ENCODE measurements around the gene XAGE3. TPM values are rescaled to one million over a fixed set of nuclear protein-coding genes. Genes with fewer than 3 reads are reported as not detected.
"Not testable (repeated sequence)": the region's sequence is repeated elsewhere in the genome, so short reads cannot be mapped to it uniquely, and the experiment has no call there.

The XAGE3 gene
- total and polyA plus RNA-seq, 10 donors, result not detected

DNA sequence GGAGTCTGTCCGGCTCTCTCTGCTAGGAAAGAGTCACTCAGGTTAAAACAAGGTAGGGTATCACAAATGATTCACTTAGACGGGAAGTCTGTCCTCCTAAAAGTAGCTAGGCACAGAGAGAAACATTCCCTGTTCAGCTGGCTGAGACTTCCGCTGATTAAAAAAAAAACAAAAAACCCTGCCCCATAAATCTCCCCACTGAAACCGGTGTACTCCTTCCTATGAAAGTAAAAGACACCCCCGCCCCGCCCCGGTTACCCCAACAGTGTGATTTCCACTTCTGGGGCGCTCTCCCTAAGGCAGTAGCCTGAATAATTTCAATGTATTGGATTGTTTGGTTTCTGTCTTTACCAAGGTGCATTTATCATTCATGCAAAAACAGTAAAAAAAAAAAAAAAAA, 28.6 kb upstream of the XAGE3 start:
- H3K27ac ChIP-seq; H3K36me3 ChIP-seq; H3K27me3 ChIP-seq (replicated peaks in 1 of 7); H3K4me1 ChIP-seq; DNase-seq; intact Hi-C loops (cut with DNase I; ENCODE audit: low total_unique reads); H3K4me3 ChIP-seq; H3K9me3 ChIP-seq: not testable (repeated sequence)
- WGBS, 5 donors, result no CpG with 5 or more reads among the region's 8 CpGs

GRCh38 chrX:52888090-52888489, 20.2 kb upstream of the XAGE3 start:
- not testable (repeated sequence) for H3K27ac ChIP-seq, DNase-seq

GRCh38 chrX:52887459-52887858, 19.6 kb upstream of the XAGE3 start:
- intact Hi-C loops (cut with DNase I; ENCODE audit: low total_unique reads); H3K4me1 ChIP-seq; H3K27me3 ChIP-seq (replicated peaks in 1 of 7); DNase-seq; H3K27ac ChIP-seq; H3K9me3 ChIP-seq; H3K4me3 ChIP-seq; H3K36me3 ChIP-seq: not testable (repeated sequence)
- no CpG with 5 or more reads among the region's 10 CpGs for WGBS, 5 donors

More at GRCh38 chrX:52888090-52888489, 20.2 kb upstream of the XAGE3 start:
- H3K36me3 ChIP-seq; H3K9me3 ChIP-seq; H3K27me3 ChIP-seq (replicated peaks in 1 of 7); H3K4me1 ChIP-seq; intact Hi-C loops (cut with DNase I; ENCODE audit: low total_unique reads); H3K4me3 ChIP-seq: not testable (repeated sequence)
- no CpG with 5 or more reads among the region's 9 CpGs for WGBS, 5 donors

- H3K9me3 ChIP-seq; H3K4me3 ChIP-seq; H3K36me3 ChIP-seq; DNase-seq; H3K4me1 ChIP-seq; intact Hi-C loops (cut with DNase I; ENCODE audit: low total_unique reads); H3K27ac ChIP-seq: not testable (repeated sequence)
- WGBS, 5 donors, result 63 to 72% (median 65%) methylated on average over 4 to 6 of the region's 6 CpGs
- peaks cover 0 to 25% (median 0%) of the 10 kb centered on the region in 7 donors for H3K27me3 ChIP-seq (replicated peaks in 1 of 7)
These were observed 8.5 kb upstream of the XAGE3 start for GRCh38 chrX:52876386-52876785.

GRCh38 chrX:52875436-52875835, 7.6 kb upstream of the XAGE3 start:
- peaks cover 0 to 25% (median 0%) of the 10 kb centered on the region in 7 donors for H3K27me3 ChIP-seq (replicated peaks in 1 of 7)
- intact Hi-C loops (cut with DNase I; ENCODE audit: low total_unique reads); H3K4me1 ChIP-seq; H3K9me3 ChIP-seq; H3K27ac ChIP-seq; DNase-seq; H3K4me3 ChIP-seq; H3K36me3 ChIP-seq: not testable (repeated sequence)
- 81 to 90% (median 86%) methylated on average over 4 to 10 of the region's 10 CpGs for WGBS, 5 donors

GRCh38 chrX:52874661-52875060, 6.8 kb upstream of the XAGE3 start:
- no peaks in the 10 kb centered on the region for H3K9me3 ChIP-seq
- peaks cover 0 to 25% (median 0%) of the 10 kb centered on the region in 7 donors for H3K27me3 ChIP-seq (replicated peaks in 1 of 7)
- no peak for TF ChIP-seq POLR2A (IDR thresholded peaks at IDR 0.05)
- TF ChIP-seq CTCF (IDR thresholded peaks at IDR 0.05 in 8 of 11, conservative IDR thresholded peaks at IDR 0.05 in 3 of 11), result no peak
- no peak for TF ChIP-seq POLR2AphosphoS5 (IDR thresholded peaks at IDR 0.05)
- H3K27ac ChIP-seq, result no peak overlapping the region
- no peaks in the 10 kb centered on the region for H3K36me3 ChIP-seq
- DNase-seq, result no peak
- 65 to 85% (median 79%) methylated on average over 5 of the region's 5 CpGs for WGBS, 5 donors
- intact Hi-C loops (cut with DNase I; ENCODE audit: low total_unique reads), result no loop called here
- no peak overlapping the region for H3K4me3 ChIP-seq
- no peaks in the 10 kb centered on the region for H3K4me1 ChIP-seq

DNA sequence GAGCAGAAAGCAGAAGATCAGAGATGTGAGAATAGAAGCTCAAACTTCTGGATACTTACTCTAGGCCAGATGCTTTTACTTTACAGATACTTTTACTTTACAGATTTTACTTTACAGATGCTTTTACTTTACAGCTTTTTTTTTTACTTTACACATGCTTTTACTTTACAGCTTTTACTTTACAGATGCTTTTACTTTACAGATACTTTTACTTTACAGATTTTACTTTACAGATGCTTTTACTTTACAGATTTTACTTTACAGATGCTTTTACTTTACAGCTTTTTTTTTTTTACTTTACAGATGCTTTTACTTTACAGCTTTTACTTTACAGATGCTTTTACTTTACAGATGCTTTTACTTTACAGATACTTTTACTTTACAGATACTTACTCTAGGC, 5.9 kb upstream of the XAGE3 start:
- H3K36me3 ChIP-seq; H3K4me1 ChIP-seq; DNase-seq; H3K9me3 ChIP-seq; intact Hi-C loops (cut with DNase I; ENCODE audit: low total_unique reads); H3K4me3 ChIP-seq; H3K27ac ChIP-seq: not testable (repeated sequence)
- peaks cover 0 to 25% (median 0%) of the 10 kb centered on the region in 7 donors for H3K27me3 ChIP-seq (replicated peaks in 1 of 7)

Data from spleen (tissue), 11 donors.